HepG2 (cell line): ENCODE measurements around the gene PDZRN4. TPM values are rescaled to one million over a fixed set of nuclear protein-coding genes. Genes with fewer than 3 reads are reported as not detected.
"Not testable (repeated sequence)": the region's sequence is repeated elsewhere in the genome, so short reads cannot be mapped to it uniquely, and the experiment has no call there.

Experiments used
- ATAC-seq: fragments of 200-7000 bp; cut with Tn5 transposase; 3 replicates; pipeline ENCODE4 v1.9.1; 2020; ENCODE audit warnings: mild to moderate bottlenecking, moderate library complexity
- BruUV-seq: library from RNA; stranded (reverse); fragments of 400-500 nt; replicated peaks from 2 replicates; lab custom pipeline; 2021; lab: Mats Ljungman, UMichigan
- CTCF ChIA-PET: fragments of 300-600 bp; formaldehyde crosslinking; extraction: SDS; loops from one replicate; lab custom pipeline; 2021; ENCODE audit warnings: low total read pairs, inconsistent platforms, low intra/inter-chr PET ratio; lab: Yijun Ruan, JAX
- POLR2A ChIA-PET: fragments of 350-600 bp; sonication (Branson Sonifier 250); formaldehyde crosslinking; loops from one replicate; lab custom pipeline; 2020; ENCODE audit warnings: antibody characterized with exemption, inconsistent platforms; lab: Yijun Ruan, JAX
- DNase-seq: peaks from one replicate; pipeline ENCODE4 v3.0.0-alpha.2; 2015; ENCODE audit warnings: low spot score
- FAIRE-seq: peaks from 3 replicates; lab custom pipeline; 2011; peaks lifted over from hg19 to GRCh38; lab: Jason Lieb, UNC
- H2AFZ ChIP-seq: one replicate; pipeline ENCODE4 v1.6.1; 2011; ENCODE audit warnings: low read length, inconsistent platforms
- H3K27ac ChIP-seq: fragments of 300-600 bp; 3 replicates; pipeline ENCODE4 v1.8.0; 2011; ENCODE audit warnings: mixed run types, mild to moderate bottlenecking, mixed read lengths, low read length, inconsistent platforms; ENCODE audit not compliant: insufficient read depth; ENCODE audit errors: extremely low read length
- H3K27me3 ChIP-seq, 2 experiments: fragments of 200-600 bp in 1 of 2; 2 replicates in 1 of 2; 3 replicates in 1 of 2; pipeline versions ENCODE4 v1.6.0 to v1.8.0; 2011; ENCODE audit warnings: low read length in 2 of 2, mild to moderate bottlenecking in 2 of 2, moderate library complexity in 2 of 2, inconsistent platforms in 1 of 2; ENCODE audit not compliant: insufficient read depth in 2 of 2, control insufficient read depth in 1 of 2
- H3K36me3 ChIP-seq, 2 experiments: fragments of 200-600 bp in 1 of 2; replicated peaks in 1 of 2; 2 replicates in 1 of 2; 3 replicates in 1 of 2; pipeline versions ENCODE4 v1.5.1 to v1.8.0; 2011; ENCODE audit warnings: low read length in 2 of 2, inconsistent platforms in 1 of 2; ENCODE audit not compliant: insufficient read depth in 2 of 2, control insufficient read depth in 1 of 2
- H3K4me1 ChIP-seq: 2 replicates; pipeline ENCODE4 v1.5.1; 2012; ENCODE audit warnings: low read length, inconsistent platforms; ENCODE audit not compliant: insufficient read depth
- H3K4me2 ChIP-seq: 2 replicates; pipeline ENCODE4 v1.6.0; 2011; ENCODE audit warnings: low read depth, low read length, inconsistent platforms
- H3K4me3 ChIP-seq, 3 experiments: fragments of 200-600 bp in 1 of 3; sonication (generic), shearing (Covaris generic) in 1 of 3; replicated peaks in 1 of 3; 2 replicates each; pipeline ENCODE4 v1.5.1; 2011 to 2016; ENCODE audit warnings: low read length in 3 of 3, inconsistent platforms in 2 of 3, low read depth in 2 of 3, mild to moderate bottlenecking in 2 of 3, control low read depth in 1 of 3, mixed read lengths in 1 of 3; ENCODE audit not compliant: insufficient read depth in 1 of 3
- H3K79me2 ChIP-seq: one replicate; pipeline ENCODE4 v1.6.1; 2011; ENCODE audit warnings: low read length, inconsistent platforms; ENCODE audit not compliant: insufficient read depth
- H3K9ac ChIP-seq: 2 replicates; pipeline ENCODE4 v1.6.0; 2011; ENCODE audit warnings: mild to moderate bottlenecking, low read depth, low read length, inconsistent platforms; ENCODE audit not compliant: insufficient read depth
- H3K9me3 ChIP-seq: 2 replicates; pipeline ENCODE4 v1.5.1; 2012; ENCODE audit warnings: mild to moderate bottlenecking, low read length
- H4K20me1 ChIP-seq: 2 replicates; pipeline ENCODE4 v1.6.0; 2011; ENCODE audit warnings: inconsistent platforms, mild to moderate bottlenecking, low read length, moderate library complexity; ENCODE audit not compliant: insufficient read depth
- AGO2 ChIP-seq: fragments of 200-400 bp; formaldehyde crosslinking; optimal IDR thresholded peaks from 2 replicates; pipeline ENCODE3; 2017; ENCODE audit warnings: mild to moderate bottlenecking, low read depth, low read length, moderate library complexity
- HNRNPH1 ChIP-seq: fragments of 200-400 bp; formaldehyde crosslinking; optimal IDR thresholded peaks from 2 replicates; pipeline ENCODE3; 2017; ENCODE audit warnings: mild to moderate bottlenecking, low read depth, low read length
- NBN ChIP-seq: fragments of 450-650 bp; conservative IDR thresholded peaks from 2 replicates; pipeline ENCODE4 v1.6.1; 2017
- ZNF17 ChIP-seq: sonication (generic); formaldehyde crosslinking; IDR thresholded peaks from 2 replicates; pipeline ENCODE4 v1.5.0; 2020; ENCODE audit warnings: mild to moderate bottlenecking, missing genetic modification reagents
- ZNF205 ChIP-seq: IDR thresholded peaks from 2 replicates; pipeline ENCODE4 v1.6.1; 2018; ENCODE audit warnings: missing biosample characterization, missing genetic modification reagents
- ZNF282 ChIP-seq: fragments of 450-650 bp; IDR thresholded peaks from 2 replicates; pipeline ENCODE4 v1.6.1; 2018; ENCODE audit not compliant: partially characterized antibody
- ZNF619 ChIP-seq: sonication (generic); formaldehyde crosslinking; IDR thresholded peaks from 2 replicates; pipeline ENCODE4 v1.4.0; 2020; ENCODE audit warnings: mild to moderate bottlenecking, missing genetic modification reagents
- ZNF775 ChIP-seq: sonication (generic); formaldehyde crosslinking; IDR thresholded peaks from 2 replicates; pipeline ENCODE4 v1.4.0; 2020; ENCODE audit warnings: missing genetic modification reagents, mild to moderate bottlenecking, moderate library complexity, borderline replicate concordance
- ZNF777 ChIP-seq: sonication (generic); formaldehyde crosslinking; IDR thresholded peaks from 2 replicates; pipeline ENCODE4 v1.4.0; 2020; ENCODE audit warnings: missing genetic modification reagents
- ZSCAN29 ChIP-seq: sonication (generic); formaldehyde crosslinking; conservative IDR thresholded peaks from 2 replicates; pipeline ENCODE4 v1.4.0; 2020; ENCODE audit warnings: mild to moderate bottlenecking, missing genetic modification reagents
- WGBS: methylation state at CpG from one replicate; pipeline ENCODE4 v1.1.6; 2017; ENCODE audit warnings: low lambda C conversion rate; 5-methylcytosine and 5-hydroxymethylcytosine counted together
- in situ Hi-C: cut with HindIII; loops from 2 replicates; pipeline ENCODE4 v1.10.0; 2017; ENCODE audit warnings: low pct_unique_long_range_greater_than_20kb; ENCODE audit not compliant: extremely low pct_ligation_motif_present
- intact Hi-C: fragments of 100-400 bp; cut with micrococcal nuclease; formaldehyde crosslinking; loops from one replicate; pipeline ENCODE4 v1.10.0; 2022; ENCODE audit not compliant: unreplicated experiment
- polyA plus RNA-seq, 8 experiments: library from polyadenylated mRNA; depleted of rRNA in 3 of 8; stranded (reverse) in 7 of 8; unstranded in 1 of 8; fragments of >200 nt; fragmentation: Illumina TruSeq in 4 of 8; extraction: Trizol in 4 of 8; gene quantifications; 2 replicates each; pipeline versions ENCODE4 v1.2.1 to v1.2.3, GENCODE V29; 2011 to 2016; ENCODE audit warnings: low read depth in 4 of 8, missing spikeins in 1 of 8, mixed read lengths in 1 of 8; ENCODE audit not compliant: insufficient read depth in 1 of 8
- total RNA-seq, 5 experiments: library from RNA; depleted of rRNA; stranded (reverse); fragments of >200 nt; fragmentation: Illumina TruSeq; extraction: Trizol; gene quantifications; 2 replicates each; pipeline ENCODE4 v1.2.3, GENCODE V29; 2016; ENCODE audit warnings: low read depth in 1 of 5
- TF ChIP-seq, protein P1 (sequence below): sonication (generic); formaldehyde crosslinking; IDR thresholded peaks from 2 replicates; pipeline ENCODE4 v1.5.0; 2020; ENCODE audit warnings: mild to moderate bottlenecking, missing genetic modification reagents

PDZRN4 gene
- total and polyA plus RNA-seq, 2 of the 13 experiments (the other 11 are each of a cell fraction or from before 2014, with no cell fraction given) = not detected

DNA sequence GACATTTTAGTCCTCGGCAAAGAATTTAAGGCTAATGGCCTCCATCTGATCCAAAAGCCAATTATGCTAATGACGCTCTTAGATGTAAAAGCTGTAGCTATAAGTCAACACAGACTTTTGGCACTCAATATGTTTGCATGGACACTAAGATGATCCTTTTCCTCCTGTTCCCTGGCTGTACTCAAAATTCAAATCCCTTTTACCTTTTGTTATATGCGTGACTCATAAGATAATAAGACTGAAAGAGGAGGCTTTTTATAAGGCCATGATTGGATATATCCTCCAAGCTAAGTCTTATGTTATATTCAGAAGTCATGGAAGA, 89.8 kb downstream of the PDZRN4 start:
- ATAC-seq (no peak), FAIRE-seq (no peak), DNase-seq (no peak)
- Histone ChIP-seq H3K4me1 (no peaks in the 10 kb centered on the region), H2AFZ (no peak overlapping the region), H4K20me1 (no peaks in the 10 kb centered on the region), H3K27ac (no peak overlapping the region), H3K9ac (no peak overlapping the region), H3K4me3 (no peak overlapping the region), H3K36me3 (no peaks in the 10 kb centered on the region), H3K9me3 (no peaks in the 10 kb centered on the region), H3K4me2 (no peak overlapping the region), H3K79me2 (no peaks in the 10 kb centered on the region), H3K27me3 (no peaks in the 10 kb centered on the region)
- CTCF ChIA-PET = interaction anchor here (2.2 kb wide), 1 partner anchor 746 kb away, joined by 22 read pairs; no protein-coding TSS in a partner anchor
- no TSS peak for BruUV-seq
- intact Hi-C loops = loop anchor here (1.0 to 5.0 kb wide), 4 partner anchors 331 to 1094 kb away; no protein-coding TSS in a partner anchor
- TF ChIP-seq ZNF777 (CRISPR knock-in tag) = no peak
- TF ChIP-seq ZNF619 (CRISPR knock-in tag) = no peak
- TF ChIP-seq, protein P1, sequence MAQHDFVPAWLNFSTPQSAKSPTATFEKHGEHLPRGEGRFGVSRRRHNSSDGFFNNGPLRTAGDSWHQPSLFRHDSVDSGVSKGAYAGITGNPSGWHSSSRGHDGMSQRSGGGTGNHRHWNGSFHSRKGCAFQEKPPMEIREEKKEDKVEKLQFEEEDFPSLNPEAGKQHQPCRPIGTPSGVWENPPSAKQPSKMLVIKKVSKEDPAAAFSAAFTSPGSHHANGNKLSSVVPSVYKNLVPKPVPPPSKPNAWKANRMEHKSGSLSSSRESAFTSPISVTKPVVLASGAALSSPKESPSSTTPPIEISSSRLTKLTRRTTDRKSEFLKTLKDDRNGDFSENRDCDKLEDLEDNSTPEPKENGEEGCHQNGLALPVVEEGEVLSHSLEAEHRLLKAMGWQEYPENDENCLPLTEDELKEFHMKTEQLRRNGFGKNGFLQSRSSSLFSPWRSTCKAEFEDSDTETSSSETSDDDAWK (CRISPR knock-in tag) = no peak
- no peak for TF ChIP-seq ZNF17 (CRISPR knock-in tag)
- TF ChIP-seq NBN = no peak
- no peak for TF ChIP-seq ZNF282
- no peak for TF ChIP-seq AGO2
- TF ChIP-seq ZSCAN29 = no peak
- no peak for TF ChIP-seq HNRNPH1
- TF ChIP-seq ZNF775 (CRISPR knock-in tag) = no peak
- TF ChIP-seq ZNF205 = no peak
- in situ Hi-C loops = loop anchor here (5.0 kb wide), 1 partner anchor 744 kb away; no protein-coding TSS in a partner anchor
- 39% methylated on average over 3 of the region's 3 CpGs for WGBS
- POLR2A ChIA-PET = no interaction called here

DNA sequence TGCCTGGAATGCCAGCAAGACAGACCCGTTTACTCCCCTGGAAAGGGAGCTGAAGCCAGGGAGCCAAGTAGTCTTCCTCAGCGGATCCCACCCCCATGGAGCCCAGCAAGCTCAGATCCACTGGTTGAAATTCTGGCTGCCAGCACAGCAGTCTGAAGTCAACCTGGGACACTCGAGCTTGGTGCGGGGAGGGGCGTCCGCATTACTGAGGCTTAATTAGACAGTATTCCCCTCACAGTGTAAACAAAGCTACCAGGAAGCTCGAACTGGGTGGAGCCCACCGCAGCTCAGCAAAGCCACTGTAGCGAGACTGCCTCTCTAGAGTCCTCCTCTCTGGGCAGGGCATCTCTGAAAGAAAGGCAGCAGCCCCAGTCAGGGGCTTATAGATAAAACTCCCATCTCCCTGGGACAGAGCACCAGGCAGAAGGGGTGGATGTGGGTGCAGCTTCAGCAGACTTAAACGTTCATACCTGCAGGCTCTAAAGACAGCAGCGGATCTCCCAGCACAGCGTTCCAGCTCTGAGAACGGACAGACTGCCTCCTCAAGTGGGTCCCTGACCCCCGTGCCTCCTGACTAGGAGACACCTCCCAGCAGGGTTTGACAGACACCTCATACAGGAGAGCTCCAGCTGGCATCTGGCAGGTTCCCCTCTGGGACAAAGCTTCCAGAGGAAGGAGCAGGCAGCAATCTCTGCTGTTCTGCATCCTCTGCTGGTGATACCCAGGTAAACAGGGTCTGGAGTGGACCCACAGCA, 92.4 kb downstream of the PDZRN4 start:
- H3K36me3 ChIP-seq, in situ Hi-C loops, H3K27ac ChIP-seq, H3K79me2 ChIP-seq, H3K4me3 ChIP-seq, BruUV-seq, H3K4me2 ChIP-seq, ATAC-seq, H4K20me1 ChIP-seq, H3K27me3 ChIP-seq, intact Hi-C loops, DNase-seq, H3K4me1 ChIP-seq, CTCF ChIA-PET, POLR2A ChIA-PET, H3K9ac ChIP-seq, FAIRE-seq, H2AFZ ChIP-seq, H3K9me3 ChIP-seq: not testable (repeated sequence)
- WGBS = 30% methylated on average over 2 of the region's 14 CpGs

DNA sequence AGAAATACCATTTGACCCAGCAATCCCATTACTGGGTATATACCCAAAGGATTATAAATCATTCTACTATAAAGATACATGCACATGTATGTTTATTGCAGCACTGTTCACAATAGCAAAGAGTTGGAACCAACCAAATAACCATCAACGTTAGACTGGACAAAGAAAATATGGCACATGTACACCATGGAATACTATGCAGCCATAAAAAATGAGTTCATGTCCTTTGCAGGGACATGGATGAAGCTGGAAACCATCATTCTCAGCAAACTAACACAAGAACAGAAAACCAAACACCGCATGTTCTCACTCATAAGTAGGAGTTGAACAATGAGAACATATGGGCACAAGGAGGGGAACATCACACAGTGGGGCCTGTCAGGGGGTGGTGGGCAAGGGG, 97.3 kb downstream of the PDZRN4 start:
- POLR2A ChIA-PET, H3K4me1 ChIP-seq, CTCF ChIA-PET, H4K20me1 ChIP-seq, FAIRE-seq, H3K4me3 ChIP-seq, H2AFZ ChIP-seq, intact Hi-C loops, H3K36me3 ChIP-seq, H3K27me3 ChIP-seq, H3K9me3 ChIP-seq, H3K27ac ChIP-seq, DNase-seq, H3K4me2 ChIP-seq, BruUV-seq, H3K79me2 ChIP-seq, in situ Hi-C loops, H3K9ac ChIP-seq, ATAC-seq: not testable (repeated sequence)
- WGBS = 8% methylated on average over 2 of the region's 2 CpGs
